NCI-H2196 treated with DMSO at 0.1 percent for 48 hours (cell line): Measurements from ENCODE around the gene MYL5.
"Not testable (repeated sequence)": the region's sequence is repeated elsewhere in the genome, so short reads cannot be mapped to it uniquely, and the experiment has no call there.

ENCODE experiments used
- DNase-seq: peaks from one replicate; lab custom pipeline; 2025; ENCODE audit not compliant: unreplicated experiment; lab: John Stamatoyannopoulos, UW

The MYL5 gene, protein sequence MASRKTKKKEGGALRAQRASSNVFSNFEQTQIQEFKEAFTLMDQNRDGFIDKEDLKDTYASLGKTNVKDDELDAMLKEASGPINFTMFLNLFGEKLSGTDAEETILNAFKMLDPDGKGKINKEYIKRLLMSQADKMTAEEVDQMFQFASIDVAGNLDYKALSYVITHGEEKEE

DNA sequence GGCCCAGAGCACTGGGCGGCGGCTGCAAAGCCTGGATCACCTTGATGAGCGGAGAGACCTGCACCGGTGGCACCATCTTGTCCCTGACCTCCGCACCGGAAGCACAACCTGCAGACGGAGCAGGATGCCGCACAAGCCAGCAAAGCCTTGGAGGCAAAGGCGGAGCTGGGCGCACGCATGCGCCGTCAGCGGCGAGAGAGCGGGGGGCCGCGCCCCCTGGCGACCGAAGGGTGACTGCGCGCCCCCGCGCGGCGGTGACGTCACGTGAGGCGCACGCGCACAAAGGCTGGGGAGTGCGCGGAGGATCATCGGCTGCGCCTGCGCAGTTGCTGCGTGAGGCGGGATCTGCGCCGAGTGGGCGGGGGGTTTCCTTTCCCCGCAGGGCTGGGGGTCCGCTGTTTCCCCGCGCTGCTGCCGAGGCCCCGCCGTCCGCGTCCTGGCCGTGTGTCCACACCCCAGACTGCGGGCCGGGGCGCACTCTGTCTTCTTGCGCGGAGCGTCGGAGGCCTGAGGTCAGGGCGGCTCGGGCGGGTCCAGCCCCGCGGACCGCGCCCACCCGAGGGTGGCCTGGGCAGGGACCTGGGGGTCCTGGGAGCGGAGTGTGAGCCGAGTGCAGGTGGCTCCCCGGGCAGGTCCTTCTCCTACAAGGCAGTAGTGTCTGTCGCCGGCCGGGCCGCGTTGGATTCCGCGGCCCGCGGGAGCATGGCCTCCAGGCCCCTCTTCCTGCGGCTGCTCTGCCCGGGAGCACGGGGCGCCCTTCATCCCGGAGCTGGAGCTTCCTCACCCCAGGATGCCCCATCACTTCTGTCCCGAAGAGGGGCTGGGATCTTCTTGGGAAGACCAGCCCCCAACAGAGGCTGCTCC, at the start of gene MYL5, which contains the start of gene ATP5ME:
Gene MYL5, plus strand, starts transcription at position 371 of the 864 bp plus-strand sequence. CDS start 3,485 bp downstream, outside the sequence.
Gene ATP5ME, minus strand, starts transcription at position 105 of the 864 bp plus-strand sequence. Its CDS starts 29 bp downstream, at position 76.
- DNase-seq, result peak; percentile 85

DNA sequence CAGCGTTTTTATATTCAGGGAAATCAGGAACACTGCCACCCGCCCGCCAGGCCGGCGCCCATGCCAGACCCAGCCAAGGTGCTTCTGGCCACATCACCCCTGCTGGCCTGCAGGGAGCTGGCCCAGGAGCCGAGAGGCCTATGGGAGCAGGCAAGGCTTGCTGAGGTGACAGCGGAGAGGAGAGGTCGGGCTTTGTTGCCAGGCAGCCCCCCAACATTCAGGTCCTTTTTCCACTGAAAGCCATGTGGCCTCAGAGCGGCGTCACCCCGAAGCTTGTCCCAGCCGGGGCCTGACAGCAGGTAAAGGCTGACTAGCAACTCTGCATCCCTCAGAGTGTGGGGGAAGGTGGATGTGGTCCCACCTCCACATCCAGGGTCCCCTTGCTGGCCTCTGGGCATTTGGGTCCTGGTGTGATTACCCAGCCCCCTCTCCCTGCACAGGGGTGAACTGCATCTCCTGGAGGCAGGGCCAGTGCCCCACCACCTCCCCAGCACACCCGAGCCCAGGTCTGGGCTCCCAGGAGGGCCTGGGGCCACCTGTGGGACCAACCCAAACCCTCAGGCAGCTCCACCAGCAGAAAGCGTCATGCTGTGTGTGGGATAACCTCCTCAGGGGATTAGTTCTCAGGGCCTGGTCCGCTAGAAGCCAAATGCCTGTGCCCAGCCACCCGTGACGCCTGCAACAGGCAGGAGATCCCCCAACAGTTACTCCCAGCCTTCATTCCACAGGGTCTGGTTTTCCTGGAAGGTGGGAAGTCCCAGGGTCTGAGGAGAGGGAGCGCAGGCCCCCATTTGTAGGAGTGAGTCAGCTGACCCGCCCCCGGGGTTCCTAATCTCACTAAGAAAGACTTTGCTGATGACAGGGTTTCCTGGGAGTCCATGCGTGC, 49.4 kb upstream of the MYL5 start, which contains the start of gene PDE6B:
Gene PDE6B, plus strand, starts transcription at position 869 of the 886 bp plus-strand sequence. CDS start 54 bp downstream, outside the sequence.
- no peak for DNase-seq

DNA sequence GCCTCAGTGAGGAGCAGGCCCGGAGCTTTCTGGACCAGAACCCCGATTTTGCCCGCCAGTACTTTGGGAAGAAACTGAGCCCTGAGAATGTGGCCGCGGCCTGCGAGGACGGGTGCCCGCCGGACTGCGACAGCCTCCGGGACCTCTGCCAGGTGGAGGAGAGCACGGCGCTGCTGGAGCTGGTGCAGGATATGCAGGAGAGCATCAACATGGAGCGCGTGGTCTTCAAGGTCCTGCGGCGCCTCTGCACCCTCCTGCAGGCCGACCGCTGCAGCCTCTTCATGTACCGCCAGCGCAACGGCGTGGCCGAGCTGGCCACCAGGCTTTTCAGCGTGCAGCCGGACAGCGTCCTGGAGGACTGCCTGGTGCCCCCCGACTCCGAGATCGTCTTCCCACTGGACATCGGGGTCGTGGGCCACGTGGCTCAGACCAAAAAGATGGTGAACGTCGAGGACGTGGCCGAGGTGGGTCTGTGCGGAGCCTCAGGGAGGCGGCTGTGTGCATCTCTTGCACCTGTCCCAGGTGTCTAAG, 48.6 kb upstream of the MYL5 start:
- DNase-seq, result no peak

DNA sequence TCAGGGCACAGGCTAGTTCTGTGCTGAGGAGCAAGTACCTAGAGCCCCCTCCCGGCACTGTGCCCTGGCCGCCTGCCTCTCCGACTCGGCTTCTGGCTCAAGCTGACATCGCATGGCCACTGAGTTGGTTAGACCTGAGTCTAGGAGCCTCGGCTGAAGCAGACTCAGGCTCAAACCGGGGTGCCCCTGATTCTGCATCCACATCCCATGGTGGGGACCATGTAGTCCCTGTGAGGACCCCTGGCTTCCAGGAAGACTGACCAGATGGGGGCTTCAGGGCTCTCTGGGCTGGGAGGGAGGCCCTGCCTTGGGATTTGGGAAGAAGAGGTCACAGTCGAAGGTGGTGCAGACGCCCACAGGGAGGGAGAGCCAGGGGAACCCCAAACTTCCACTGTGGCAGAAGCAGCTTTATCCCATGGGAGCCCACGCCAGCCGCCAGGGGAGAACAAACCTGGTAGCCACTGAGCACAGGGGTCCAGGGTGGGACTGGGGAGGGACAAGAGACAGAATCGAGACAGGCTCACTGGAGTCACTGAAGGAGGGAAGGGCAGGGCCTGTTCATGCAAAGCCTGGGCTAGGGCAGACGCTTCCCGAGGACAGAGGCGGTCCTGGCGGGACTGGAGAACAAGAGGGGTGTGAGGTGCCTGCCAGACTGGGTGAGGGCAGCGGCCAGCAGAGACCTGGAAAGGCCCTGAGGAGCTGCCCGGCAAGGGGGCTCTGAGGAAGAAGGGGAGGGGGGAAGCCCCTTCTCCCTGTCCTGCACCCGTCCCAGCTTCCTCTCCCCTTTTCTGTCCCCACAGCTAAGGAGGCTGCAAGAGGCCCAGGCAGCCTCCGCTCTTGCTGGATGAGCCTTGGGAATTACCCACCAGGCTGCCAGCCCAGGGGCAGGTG, 47.9 kb upstream of the MYL5 start:
- no peak for DNase-seq

DNA sequence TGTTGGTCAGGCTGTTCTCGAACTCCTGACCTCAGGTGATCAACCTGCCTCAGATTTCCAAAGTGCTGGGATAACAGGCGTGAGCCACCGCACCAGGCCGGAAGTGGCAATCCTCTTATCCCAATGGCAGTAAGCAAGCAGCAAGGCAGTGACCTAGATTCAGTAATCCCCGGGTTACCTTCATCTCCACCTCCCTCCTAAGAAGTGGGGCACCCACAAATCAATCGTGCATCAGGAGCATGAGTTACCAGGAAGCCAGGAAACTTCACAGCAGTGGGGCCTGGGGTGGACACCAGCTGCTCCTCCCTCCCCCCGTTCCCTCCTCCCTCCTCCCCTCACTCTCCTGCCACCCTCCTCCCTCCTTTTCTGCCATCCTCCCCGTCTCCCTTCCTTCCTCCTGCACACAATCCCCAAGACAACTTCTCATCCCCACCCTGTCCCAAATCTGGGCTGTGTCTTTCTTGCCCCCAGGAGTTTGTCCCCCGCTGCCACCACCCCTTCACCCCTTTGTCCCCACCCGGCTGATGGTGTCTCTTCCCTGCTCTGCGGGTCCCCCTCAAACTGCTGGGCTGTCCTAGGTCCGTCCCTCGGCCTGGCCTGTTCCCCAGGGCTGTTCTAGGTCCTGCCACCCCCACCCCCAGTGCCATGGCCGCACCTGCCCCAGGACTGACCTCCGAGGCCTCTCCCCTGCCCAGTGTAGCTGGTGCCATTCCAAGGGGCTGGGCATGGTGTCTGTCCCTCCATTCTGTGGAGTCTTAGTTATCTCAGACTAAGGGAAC, 46.8 kb upstream of the MYL5 start:
- no peak for DNase-seq

DNA sequence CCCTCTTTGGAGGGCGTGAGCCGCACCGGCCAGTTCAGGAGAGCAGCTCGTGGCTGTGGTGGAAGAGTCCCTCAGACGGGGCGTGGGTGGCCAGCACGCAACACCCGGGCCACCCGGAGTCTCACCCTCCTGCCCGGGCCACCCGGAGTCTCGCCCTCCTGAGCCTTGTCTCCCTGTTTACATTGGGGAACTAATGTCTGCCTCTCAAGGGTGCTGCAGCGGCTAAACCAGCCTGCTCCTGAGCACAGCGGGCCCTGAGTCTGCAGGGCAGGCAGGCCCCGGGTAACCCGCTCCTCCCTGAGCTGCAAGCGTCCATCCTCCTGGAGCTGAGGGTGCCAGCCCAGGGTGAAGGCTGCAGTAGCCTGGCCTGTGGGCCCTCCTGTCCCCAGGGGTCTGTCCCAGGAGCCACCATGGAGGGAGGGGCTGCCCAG, 46.0 kb upstream of the MYL5 start:
- DNase-seq, result no peak

DNA sequence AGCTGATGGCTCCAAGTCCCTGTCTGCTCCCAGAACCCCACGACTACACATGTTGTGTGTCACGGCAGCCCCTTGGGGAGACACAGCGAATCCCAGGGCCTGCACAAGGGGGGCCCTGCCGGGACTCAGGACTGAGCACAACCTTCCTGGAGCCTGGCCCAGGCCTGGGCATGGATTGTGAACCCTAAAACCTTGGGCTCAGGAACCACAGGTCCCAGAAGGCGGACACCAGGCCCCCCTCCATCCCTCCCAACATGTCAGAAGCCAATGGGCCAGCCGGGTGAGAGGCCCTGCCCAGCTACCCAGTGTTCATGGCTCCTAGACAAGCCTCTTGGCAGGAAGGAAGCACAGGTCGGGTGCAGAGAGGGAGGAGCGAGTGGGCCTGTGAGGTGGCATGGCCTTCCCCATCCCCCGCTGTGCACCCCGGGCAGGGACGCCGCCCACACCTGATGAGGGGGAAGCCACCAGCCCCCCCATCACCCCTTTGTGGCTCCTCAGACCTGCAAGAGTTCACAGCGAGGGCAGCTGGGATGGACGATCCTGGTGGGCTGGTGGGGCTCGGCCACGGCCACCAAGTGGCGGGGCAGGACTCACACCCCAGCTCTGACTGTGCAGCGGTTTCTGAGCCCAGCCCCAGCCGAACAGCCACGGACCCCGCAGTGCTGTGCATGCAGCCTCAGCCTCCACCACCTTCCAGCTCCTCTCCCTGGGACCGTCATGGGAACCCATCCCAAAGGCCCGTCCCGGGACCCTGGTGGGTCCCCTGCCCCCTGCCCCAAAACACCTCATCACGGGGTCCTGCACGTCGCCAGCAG, 45.3 kb upstream of the MYL5 start:
- DNase-seq, result no peak

DNA sequence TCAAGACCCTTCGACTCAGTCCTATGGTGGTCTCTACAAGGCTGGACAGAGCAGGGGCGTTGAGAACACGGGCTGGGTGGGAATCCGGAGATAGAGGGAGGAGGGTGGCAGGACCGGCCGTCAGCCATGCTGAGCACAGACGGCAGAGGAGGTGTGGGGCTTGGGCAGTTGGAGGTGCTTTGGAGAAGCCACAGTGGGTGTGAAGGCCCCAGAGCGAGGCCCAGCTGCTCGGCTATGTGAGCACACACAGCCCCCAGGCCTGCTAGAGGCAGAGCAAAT, 44.8 kb upstream of the MYL5 start:
- DNase-seq, result no peak

DNA sequence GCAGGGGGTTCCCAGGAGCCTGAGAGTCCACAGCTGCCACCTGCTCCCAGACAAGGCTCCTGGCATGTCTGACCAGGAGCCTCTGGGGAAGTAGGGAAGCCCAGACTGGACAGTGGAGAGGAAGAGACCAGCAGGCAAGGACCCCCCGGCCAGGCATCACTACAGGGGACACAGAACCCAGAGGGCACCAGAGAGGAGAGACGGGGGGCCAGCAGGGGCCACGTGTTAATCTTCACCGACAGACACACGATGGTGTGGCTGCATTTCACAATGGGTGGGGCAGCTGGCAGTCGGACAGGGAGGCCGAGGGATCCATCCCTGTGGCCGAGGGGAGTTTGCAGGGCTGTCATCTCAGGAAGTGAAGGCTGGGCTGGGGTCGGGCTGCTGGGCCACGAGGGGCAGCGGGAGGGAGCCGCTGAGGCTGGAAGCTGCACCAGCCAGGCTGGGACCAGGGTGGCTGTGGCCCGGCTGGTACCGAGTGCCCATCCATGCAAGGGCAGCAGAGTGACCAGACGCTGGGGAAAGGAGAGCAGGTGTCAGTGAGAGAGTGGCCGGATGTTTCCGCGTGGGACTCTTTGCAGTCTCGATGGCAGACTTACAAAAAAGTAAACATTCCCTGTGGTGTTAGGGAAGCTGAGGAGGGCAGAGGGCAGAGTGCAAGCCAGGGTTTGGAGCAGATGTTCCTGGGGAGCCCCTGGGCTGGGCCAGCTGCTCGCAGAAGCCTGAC, 44.3 kb upstream of the MYL5 start:
- no peak for DNase-seq

DNA sequence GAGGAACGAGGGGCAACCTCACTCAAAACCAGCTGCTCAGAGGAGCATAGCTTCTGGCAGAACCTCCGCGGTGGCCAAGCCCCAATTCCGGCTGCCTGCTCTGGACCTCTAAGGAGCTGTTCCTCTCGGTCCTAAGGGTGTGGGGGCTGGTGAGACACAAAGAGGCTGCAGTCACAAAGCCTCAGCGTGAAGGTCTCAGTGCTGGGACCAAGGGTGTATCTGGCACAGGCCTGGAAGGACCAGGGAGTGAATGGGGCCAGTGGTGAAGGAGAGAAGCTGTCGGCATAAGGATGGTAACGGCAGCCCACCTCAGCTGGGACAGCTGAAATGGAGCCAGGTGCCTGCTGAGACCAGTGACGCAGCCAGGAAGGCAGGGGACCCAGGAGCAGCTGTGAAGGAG, 43.7 kb upstream of the MYL5 start:
- DNase-seq, result no peak

DNA sequence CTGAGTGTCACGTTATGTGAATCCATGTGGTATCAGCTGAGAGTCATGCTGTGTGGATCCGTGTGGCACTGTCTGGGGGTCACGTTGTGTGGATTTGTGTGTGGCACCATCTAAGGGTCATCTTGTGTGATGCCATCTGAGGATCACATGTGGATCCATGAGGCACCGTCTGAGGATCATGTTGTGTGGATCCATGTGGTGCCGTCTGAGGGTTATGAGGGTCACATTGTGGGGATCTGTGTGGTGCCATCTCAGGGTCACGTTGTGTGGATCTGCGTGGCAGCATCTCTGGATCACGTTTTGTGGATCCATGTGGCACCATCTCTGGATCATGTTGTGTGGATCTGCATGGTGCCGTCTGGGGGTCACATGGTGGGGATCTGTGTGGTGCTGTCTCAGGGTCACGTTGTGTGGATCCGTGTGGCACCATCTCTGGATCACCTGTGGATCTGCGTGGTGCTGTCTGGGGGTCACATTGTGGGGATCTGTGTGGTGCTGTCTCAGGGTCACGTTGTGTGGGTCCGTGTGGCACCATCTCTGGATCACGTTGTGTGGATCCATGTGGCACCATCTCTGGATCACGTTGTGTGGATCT, 42.0 kb upstream of the MYL5 start:
- no peak for DNase-seq

DNA sequence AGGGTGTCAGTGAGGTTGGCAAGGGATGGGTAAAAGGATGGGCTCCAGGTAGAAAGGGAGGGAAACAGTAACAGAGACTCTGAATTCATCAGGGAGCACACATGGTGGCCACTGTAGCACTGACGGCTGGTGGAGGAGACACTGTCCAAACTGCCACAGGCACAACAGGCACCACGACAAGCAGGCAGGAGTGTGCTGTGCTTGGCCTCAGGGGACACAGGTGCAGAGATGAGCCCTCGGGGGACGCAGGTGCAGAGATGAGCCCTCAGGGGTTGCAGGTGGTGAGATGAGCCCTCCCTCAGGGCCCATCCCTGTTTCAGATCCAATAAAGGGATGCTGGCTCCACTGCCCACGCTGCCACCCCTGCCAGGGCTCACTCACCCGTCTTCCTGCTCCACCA, 41.4 kb upstream of the MYL5 start:
- DNase-seq, result no peak

DNA sequence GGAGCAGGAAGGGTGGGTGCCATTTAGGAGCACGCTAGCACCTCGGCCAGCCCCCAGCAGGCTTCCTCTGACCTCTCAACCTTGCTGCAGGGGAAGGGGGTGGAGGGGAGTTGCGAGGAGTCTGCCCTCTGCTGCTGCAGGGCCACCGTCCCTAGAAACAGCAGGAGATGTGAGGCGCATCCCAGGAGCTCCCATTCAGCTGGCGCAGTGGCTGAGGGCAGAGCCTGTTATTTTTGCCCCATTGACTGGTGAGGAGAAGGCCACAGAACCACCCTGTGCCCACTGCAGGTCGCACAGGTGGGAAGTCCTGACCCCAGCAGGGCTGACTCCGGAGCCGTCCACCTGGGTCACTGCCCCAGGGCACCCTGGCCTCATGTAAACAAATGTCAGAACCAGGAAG, 40.9 kb upstream of the MYL5 start:
- DNase-seq, result no peak

DNA sequence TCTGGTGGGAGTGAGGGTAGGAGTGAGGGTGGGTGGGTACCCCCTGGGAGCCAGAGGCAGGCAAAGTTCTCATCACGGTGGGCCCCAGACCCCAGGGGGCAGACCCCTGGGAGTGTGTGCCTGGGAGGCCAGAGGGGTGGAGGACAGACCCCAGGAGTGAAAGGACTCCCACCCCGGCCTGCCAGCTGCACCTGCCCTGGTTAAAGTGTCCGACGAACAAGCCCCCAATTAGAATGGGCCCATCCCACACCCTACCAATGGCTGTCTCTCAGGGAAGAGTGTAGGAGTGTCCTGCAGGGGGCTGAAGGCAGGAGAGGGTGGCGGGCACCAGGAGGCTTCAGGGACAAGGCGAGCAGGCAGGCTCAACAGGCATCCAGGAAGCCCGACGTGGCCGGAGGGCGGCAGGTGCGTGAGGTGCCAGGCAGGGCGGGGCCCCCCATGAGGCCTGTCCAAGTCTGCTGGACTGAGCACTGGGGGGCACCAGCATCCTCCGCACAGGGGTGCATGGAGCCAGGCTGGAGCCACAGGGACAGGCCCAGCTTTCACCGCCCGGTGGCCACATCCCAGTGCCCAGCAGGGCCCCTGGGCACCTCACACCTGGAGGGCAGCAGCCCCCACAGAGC, 40.3 kb upstream of the MYL5 start:
- no peak for DNase-seq

DNA sequence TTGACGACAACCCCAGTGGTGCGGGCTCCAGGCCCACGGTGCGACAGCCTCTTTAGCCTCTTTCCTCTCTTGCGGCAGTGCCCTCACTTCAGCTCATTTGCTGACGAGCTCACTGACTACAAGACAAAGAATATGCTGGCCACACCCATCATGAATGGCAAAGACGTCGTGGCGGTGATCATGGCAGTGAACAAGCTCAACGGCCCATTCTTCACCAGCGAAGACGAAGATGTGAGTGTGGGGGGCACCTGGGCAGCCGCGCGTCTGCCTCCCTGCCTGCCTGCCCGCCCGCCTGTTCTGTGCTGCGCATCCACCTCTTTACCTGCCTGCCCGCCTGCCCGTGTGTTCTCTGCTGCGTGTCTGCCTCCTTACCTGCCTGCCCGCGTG, 39.8 kb upstream of the MYL5 start:
- no peak for DNase-seq

DNA sequence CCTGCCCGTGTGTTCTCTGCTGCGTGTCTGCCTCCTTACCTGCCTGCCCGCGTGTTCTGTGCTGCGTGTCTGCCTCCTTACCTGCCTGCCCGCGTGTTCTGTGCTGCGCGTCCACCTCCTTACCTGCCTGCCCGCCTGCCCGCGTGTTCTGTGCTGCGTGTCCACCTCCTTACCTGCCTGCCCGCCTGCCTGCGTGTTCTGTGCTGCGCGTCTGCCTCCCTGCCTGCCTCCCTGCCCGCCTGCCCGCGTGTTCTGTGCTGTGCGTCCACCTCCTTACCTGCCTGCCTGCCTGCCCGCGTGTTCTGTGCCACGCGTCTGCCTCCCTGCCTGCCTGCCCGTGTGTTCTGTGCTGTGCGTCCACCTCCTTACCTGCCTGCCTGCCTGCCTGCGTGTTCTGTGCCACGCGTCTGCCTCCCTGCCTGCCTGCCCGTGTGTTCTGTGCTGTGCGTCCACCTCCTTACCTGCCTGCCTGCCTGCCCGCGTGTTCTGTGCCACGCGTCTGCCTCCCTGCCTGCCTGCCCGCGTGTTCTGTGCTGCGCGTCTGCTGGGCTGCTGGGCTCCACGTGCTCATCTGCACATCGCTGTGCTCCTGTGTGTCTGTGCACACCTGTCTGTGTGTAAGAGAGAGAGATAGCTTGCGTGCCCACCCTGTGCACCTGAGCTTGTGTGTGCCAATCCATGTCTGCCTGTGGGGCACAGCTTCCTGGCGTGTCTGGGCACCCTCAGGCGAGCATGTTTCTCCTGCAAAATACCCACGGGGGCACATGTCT, 39.1 kb upstream of the MYL5 start:
- DNase-seq, result not testable (repeated sequence)
